GM19467 (cell line): Measurements from ENCODE around the gene ADO.
"Not testable (repeated sequence)": the region's sequence is repeated elsewhere in the genome, so short reads cannot be mapped to it uniquely, and the experiment has no call there.

Source experiments
- ATAC-seq: cut with Tn5 transposase; IDR thresholded peaks from one replicate; pipeline ENCODE4 v1.9.1; 2021; ENCODE audit warnings: mild to moderate bottlenecking, moderate library complexity; ENCODE audit not compliant: unreplicated experiment

The ADO gene

DNA sequence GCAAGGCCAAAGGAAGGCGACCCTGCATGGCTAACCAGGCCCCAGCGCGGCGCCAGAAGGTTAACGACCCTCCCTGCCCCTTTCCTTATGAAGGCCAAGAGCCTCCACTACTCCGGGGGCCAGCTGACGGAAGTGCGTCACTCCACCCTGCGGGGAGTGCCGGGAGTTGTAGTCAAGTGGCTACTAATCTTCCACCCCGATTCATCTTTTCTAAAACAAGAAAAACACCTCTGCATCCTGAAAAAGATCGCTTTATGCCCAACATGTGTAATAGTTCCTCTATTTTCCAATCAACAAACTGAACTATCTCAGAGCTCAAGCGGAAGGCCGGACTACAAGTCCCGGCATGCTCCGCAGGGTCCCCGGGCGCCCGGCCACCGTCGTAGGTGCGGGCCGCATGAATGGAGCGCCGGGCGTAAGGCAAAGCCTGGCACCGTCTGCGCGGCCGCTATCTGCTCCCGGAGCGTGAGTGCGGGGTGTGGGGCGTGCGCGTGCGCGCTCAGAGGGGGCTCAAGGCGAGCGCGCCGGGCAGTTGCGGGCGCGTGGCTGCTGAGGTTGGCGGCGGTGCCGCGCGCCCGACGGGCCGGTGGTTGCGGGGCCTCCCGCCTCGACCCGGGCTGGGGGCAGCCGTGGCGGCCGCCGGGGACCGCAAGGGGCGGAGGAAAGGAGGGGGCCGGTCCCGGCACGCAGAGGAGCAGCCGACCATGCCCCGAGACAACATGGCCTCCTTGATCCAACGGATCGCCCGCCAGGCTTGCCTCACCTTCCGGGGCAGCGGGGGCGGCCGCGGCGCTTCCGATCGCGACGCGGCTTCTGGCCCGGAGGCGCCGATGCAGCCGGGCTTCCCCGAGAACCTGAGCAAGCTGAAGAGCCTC, at the start of gene ADO:
Gene ADO (plus strand): TSS at position 365 of the 875 bp plus-strand sequence. CDS start 340 bp downstream, at position 705.
- peak; percentile 85 for ATAC-seq

GRCh38 chr10:62754963-62755362, 49.6 kb upstream of the ADO start:
- no peak for ATAC-seq

GRCh38 chr10:62755662-62756653, 48.6 kb upstream of the ADO start:
- no peak for ATAC-seq

- no peak for ATAC-seq
These were observed 44.8 kb upstream of the ADO start for GRCh38 chr10:62759599-62760175.

DNA sequence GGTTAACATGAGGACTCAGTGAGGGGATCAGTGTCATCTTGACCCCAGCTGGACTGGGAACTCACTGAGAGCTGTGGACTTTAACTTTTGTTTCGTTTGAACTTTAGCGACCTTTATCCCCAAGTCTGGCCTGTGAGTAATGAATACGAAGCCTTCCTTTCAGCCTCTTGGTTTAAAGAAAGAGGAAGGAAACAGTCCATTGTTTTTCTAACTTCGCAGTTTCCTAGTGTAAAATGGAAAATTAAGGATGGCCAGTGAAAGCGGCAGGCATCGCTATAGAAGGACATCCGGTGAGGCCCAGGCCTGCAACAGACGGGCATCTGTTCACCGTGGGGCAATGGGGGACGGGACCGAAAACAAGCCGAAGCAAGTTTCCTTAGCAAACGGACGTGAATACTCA, 44.1 kb upstream of the ADO start:
- no peak for ATAC-seq

DNA sequence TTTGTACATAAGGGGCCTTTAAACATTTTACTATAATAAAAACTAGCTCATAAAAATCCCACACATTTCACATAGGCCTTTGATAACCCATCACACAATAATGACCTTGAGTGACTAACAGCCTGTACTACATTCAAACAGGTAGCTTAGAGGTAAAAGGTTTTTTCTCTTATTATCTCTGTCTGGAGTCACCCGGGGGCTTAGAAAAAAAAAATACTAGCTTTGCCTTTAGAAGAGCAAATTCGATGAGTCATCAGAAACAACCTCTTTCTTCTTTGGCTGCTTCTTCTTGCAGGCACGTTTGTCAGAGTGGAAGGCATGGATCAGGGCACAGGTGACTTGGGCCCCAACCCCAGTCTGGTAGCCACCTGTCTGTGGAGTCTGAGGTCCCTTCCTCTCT, 43.4 kb upstream of the ADO start:
- ATAC-seq = no peak

GRCh38 chr10:62763155-62763554, 41.4 kb upstream of the ADO start:
- no peak for ATAC-seq

GRCh38 chr10:62764011-62764410, 40.5 kb upstream of the ADO start:
- no peak for ATAC-seq

- no peak for ATAC-seq
These were observed 38.8 kb upstream of the ADO start for GRCh38 chr10:62765726-62766125.

- ATAC-seq = no peak
These were observed 38.1 kb upstream of the ADO start for GRCh38 chr10:62766386-62766785.

GRCh38 chr10:62769574-62770242, 34.8 kb upstream of the ADO start:
- no peak for ATAC-seq

DNA sequence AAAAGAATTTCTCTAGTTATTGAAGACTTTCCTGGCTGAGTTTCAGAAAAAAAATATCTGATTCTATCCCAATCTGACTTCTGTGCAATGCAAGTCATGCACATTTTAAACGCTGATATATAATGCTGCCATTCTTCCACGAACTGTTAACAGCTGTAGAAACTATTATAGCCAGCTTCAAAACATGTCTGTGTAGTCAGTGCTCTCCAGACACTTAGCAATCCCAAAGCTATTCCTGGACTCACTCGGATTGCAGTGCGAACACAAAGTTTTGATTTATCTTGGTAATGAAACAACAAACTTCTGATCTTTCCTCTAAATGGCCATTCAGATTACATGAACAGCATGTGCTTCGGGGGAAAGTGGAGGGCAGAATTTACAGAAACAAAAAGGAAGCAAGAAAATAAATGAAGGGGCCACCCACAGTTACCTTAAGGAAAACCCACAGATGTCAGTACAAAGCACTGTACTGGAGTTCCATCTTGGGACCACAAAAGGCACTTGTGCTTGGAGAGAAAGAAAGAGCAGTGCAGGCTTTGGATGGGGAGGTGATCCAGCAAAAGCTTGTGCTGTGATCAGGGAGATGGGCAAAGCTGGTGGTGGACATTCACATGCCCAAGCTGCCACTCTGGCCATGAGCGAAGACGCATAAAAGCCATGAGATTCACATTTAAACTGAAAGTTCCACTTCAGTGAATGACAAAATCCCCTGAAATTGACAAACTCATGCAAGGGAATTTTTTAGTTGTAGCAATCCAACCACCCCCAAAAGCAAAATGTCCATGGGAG, 32.1 kb upstream of the ADO start:
- no peak for ATAC-seq

GRCh38 chr10:62778125-62778524, 26.4 kb upstream of the ADO start:
- ATAC-seq = no peak

- peak; percentile 89 for ATAC-seq
These were observed 24.9 kb upstream of the ADO start for GRCh38 chr10:62779487-62780248.

- ATAC-seq = not testable (repeated sequence)
These were observed 20.0 kb upstream of the ADO start for GRCh38 chr10:62784537-62784936.

DNA sequence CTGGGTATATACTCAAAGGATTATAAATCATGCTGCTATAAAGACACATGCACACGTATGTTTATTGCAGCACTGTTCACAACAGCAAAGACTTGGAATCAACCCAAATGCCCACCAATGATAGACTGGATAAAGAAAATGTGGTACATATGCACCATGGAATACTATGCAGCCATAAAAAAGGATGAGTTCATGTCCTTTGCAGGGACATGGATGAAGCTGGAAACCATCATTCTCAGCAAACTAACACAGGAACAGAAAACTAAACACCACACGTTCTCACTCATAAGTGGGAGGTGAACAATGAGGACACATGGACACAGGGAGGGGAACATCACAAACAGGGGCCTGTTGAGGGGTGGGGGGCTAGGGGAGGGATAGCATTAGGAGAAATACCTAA, 16.2 kb upstream of the ADO start:
- ATAC-seq = not testable (repeated sequence)

- ATAC-seq = no peak
These were observed 15.6 kb upstream of the ADO start for GRCh38 chr10:62788861-62789467.

- ATAC-seq = no peak
These were observed 14.4 kb upstream of the ADO start for GRCh38 chr10:62790019-62790555.
